ENCODE measurements around the gene SETDB1.

The SETDB1 gene

DNA sequence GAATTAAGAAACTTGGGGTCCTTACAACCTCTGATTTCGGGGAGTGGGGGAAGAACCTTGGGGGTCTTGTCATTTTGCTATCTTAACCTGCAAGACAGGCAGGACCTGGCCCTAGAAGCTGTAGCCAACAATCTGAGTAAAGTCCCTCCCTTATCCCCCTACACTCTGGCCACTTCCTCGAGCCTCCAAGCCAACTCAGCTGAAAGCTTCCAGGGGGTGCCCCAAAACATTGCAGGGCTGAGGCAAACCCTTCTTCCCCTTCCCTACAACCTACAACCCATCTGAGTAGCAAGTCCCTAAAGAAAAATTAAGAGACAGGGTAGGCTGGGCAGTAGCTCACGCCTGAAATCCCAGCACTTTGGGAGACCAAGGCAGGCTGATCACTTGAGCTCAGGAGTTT is 43.5 kb downstream of the SETDB1 start:
- H3K4me3 ChIP-seq (ENCODE audit: low read depth, low read length), result no peak overlapping the region
- no peak for DNase-seq
- H3K36me3 ChIP-seq (replicated peaks), result peaks cover 43% of the 10 kb centered on the region
- H3K27ac ChIP-seq, result no peak overlapping the region
- TF ChIP-seq CTCF (IDR thresholded peaks at IDR 0.05; ENCODE audit: low read depth, low read length, missing control alignments), result no peak
- in situ Hi-C loops (cut with HindIII; ENCODE audit: low pct_ligation_motif_present, low sequenced_read_pairs), result no loop called here
- H3K27me3 ChIP-seq (replicated peaks), result no peaks in the 10 kb centered on the region

DNA sequence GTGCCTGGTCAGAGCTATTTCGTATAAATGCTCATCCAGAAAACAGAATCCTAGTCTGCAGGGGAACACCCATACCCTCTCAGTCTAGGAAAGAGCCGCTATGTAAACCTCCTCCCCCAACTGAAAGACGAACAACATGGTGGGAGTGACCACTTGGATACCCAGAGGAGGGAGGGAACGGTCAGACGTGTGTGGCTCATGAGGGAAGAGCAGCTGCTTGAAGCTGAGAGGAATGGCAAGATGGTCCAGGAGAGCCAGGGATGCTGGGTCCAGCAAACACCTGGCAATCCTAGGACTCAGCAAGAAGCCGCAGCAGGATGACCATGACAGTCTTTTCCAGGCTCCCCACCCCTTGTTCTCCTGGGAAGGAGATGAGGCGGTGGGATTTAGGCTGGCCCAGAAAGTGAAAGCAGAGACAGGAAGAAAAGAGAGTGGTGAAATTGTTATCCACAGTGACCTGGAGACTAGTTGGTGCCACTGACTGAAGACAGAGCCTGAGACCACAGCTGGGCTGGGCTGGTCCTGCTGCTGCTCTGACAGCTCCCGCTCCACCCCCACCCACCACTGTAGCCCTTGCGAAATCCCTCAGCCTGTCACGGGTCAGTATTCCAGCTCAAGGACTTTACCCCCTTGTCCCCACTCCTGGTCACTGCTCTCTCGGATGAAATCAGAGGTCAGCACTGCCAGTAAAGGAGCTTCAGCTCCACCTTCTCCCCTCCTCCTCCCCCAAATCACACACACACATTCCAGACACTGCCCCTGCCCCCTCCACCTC is 44.8 kb downstream of the SETDB1 start:
- Histone ChIP-seq H3K4me3 (ENCODE audit: low read depth, low read length) (peak overlapping the region; percentile 5), H3K36me3 (replicated peaks) (peaks cover 32% of the 10 kb centered on the region), H3K27me3 (replicated peaks) (no peaks in the 10 kb centered on the region), H3K27ac (no peak overlapping the region)
- no peak for TF ChIP-seq CTCF (IDR thresholded peaks at IDR 0.05; ENCODE audit: low read depth, low read length, missing control alignments)
- no peak for DNase-seq
- in situ Hi-C loops (cut with HindIII; ENCODE audit: low pct_ligation_motif_present, low sequenced_read_pairs), result no loop called here

- no peak overlapping the region for H3K27ac ChIP-seq
- in situ Hi-C loops (cut with HindIII; ENCODE audit: low pct_ligation_motif_present, low sequenced_read_pairs), result no loop called here
- peaks cover 24% of the 10 kb centered on the region for H3K36me3 ChIP-seq (replicated peaks)
- DNase-seq, result no peak
- peak; percentile 34 for TF ChIP-seq CTCF (IDR thresholded peaks at IDR 0.05; ENCODE audit: low read depth, low read length, missing control alignments)
- peak overlapping the region; percentile 17 for H3K4me3 ChIP-seq (ENCODE audit: low read depth, low read length)
- no peaks in the 10 kb centered on the region for H3K27me3 ChIP-seq (replicated peaks)
Observed at GRCh38 chr1:150971583-150972416, 45.6 kb downstream of the SETDB1 start.

- no peaks in the 10 kb centered on the region for H3K27me3 ChIP-seq (replicated peaks)
- no peak for TF ChIP-seq CTCF (IDR thresholded peaks at IDR 0.05; ENCODE audit: low read depth, low read length, missing control alignments)
- in situ Hi-C loops (cut with HindIII; ENCODE audit: low pct_ligation_motif_present, low sequenced_read_pairs), result no loop called here
- H3K27ac ChIP-seq, result no peak overlapping the region
- peak overlapping the region; percentile 12 for H3K4me3 ChIP-seq (ENCODE audit: low read depth, low read length)
- no peak for DNase-seq
- H3K36me3 ChIP-seq (replicated peaks), result peaks cover 17% of the 10 kb centered on the region
Observed at GRCh38 chr1:150972417-150972940, 46.3 kb downstream of the SETDB1 start.

- in situ Hi-C loops (cut with HindIII; ENCODE audit: low pct_ligation_motif_present, low sequenced_read_pairs), result no loop called here
- Histone ChIP-seq H3K4me3 (ENCODE audit: low read depth, low read length) (peak overlapping the region; percentile 80), H3K27me3 (replicated peaks) (no peaks in the 10 kb centered on the region), H3K27ac (peak overlapping the region; percentile 75), H3K36me3 (replicated peaks) (peaks cover 8% of the 10 kb centered on the region)
- TF ChIP-seq CTCF (IDR thresholded peaks at IDR 0.05; ENCODE audit: low read depth, low read length, missing control alignments), result no peak
- DNase-seq, result no peak
Observed at GRCh38 chr1:150973258-150973835, 47.2 kb downstream of the SETDB1 start.
